Measurements from ENCODE around the gene TMEM120B. TPM values are rescaled to one million over a fixed set of nuclear protein-coding genes. Genes with fewer than 3 reads are reported as not detected.

TMEM120B gene
- total and polyA plus RNA-seq, 2 of the 13 experiments (the other 11 are each of a cell fraction or from before 2014, with no cell fraction given), result 7.1 to 12.9 TPM

GRCh38 chr12:121795034-121795968 lies 82.7 kb downstream of the TMEM120B start (continued):
- TF ChIP-seq NR2C2 (CRISPR knock-in tag; IDR thresholded peaks at IDR 0.05; ENCODE audit: borderline replicate concordance) (peak; percentile 12; the same call in 1 of the 2 replicates), RAD21 (CRISPR knock-in tag; IDR thresholded peaks at IDR 0.05) (peak; percentile 93), NCOA5 (CRISPR knock-in tag; IDR thresholded peaks at IDR 0.05) (no peak), GMEB1 (CRISPR knock-in tag; IDR thresholded peaks at IDR 0.05; ENCODE audit: borderline replicate concordance) (no peak), PAXIP1 (CRISPR knock-in tag; conservative IDR thresholded peaks at IDR 0.05) (no peak), ZZZ3 (CRISPR knock-in tag; IDR thresholded peaks at IDR 0.05; ENCODE audit: borderline replicate concordance) (no peak), XRCC5 (optimal IDR thresholded peaks at IDR 0.05; ENCODE audit: low read length) (peak; percentile 61), SMYD3 (CRISPR knock-in tag; IDR thresholded peaks at IDR 0.05) (no peak), SMAD3 (CRISPR knock-in tag; IDR thresholded peaks at IDR 0.05) (0 out of 2 replicates have a peak, but pooled peaks have one; percentile 33), ELF1 (CRISPR knock-in tag; IDR thresholded peaks at IDR 0.05) (no peak), MYPOP (CRISPR knock-in tag; IDR thresholded peaks at IDR 0.05) (no peak), NRL (CRISPR knock-in tag; IDR thresholded peaks at IDR 0.05; ENCODE audit: borderline replicate concordance) (peak; percentile 37; the same call in 1 of the 2 replicates), KDM1A (CRISPR knock-in tag; IDR thresholded peaks at IDR 0.05) (no peak), ETV5 (CRISPR knock-in tag; IDR thresholded peaks at IDR 0.05; ENCODE audit: borderline replicate concordance) (no peak), HES4 (CRISPR knock-in tag; IDR thresholded peaks at IDR 0.05; ENCODE audit: borderline replicate concordance) (no peak), AHDC1 (CRISPR knock-in tag; IDR thresholded peaks at IDR 0.05; ENCODE audit: borderline replicate concordance) (no peak)
